ENCODE results near the gene PGK1.

PGK1 gene

DNA sequence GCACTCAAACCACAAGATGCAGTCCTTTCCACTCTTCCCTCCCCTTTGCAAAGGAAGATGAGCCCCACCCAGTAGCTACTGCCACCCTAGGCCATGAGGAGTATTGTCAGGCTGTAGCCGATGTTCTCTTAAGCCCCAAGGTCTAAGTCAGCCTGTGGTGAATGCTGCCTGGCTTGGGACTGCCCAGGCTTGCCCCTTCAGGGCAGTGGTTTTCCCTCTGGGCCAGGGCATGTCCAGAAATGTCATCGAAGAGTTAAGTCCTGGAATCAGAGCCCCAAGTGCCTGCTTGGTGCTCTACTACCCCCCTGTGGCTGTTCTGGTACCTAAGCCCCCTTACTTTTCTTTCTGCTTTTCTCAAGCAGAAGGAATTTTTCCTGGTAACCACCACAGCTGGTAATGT, 11.8 kb upstream of the PGK1 start:
- Histone ChIP-seq H3K36me3 (ENCODE audit: control insufficient read depth, insufficient read depth, low read length) (no peaks in the 10 kb centered on the region), H3K4me1 (ENCODE audit: control insufficient read depth, insufficient read depth, low read length, poor library complexity, severe bottlenecking) (no peaks in the 10 kb centered on the region), H3K4me3 (ENCODE audit: extremely low read depth, insufficient read depth, low read length, poor library complexity, severe bottlenecking) (no peak overlapping the region), H3K27ac (ENCODE audit: low read depth, low read length, severe bottlenecking) (no peak overlapping the region), H3K9me3 (ENCODE audit: control insufficient read depth, low read length) (no peaks in the 10 kb centered on the region)
- WGBS, 2 experiments (ENCODE audit: insufficient coverage in 2 of 2): 0% methylated on average over 1 of the region's 2 CpGs; no CpG with 5 or more reads in 1 of the 2 experiments

DNA sequence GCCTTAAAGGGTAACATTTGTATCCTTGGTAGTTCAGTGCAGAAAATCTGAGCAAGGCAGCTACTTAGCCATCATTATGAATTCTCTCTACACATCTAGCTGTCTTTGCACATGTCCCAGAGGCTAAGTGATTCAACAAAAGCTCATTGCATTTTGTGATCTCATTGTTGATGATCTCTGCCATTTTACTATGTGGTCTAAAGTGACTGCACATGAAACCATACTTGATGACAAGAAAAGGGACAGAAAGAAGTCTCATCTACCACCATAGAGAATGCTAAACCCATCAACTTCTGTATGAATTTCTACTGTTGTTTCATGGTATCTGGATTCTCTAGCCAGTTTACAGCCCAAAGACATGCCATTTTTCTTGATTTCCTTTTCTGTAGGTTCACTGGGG, 5.9 kb upstream of the PGK1 start:
- Histone ChIP-seq H3K9me3 (ENCODE audit: control insufficient read depth, low read length) (no peaks in the 10 kb centered on the region), H3K27ac (ENCODE audit: low read depth, low read length, severe bottlenecking) (no peak overlapping the region), H3K4me1 (ENCODE audit: control insufficient read depth, insufficient read depth, low read length, poor library complexity, severe bottlenecking) (no peaks in the 10 kb centered on the region), H3K4me3 (ENCODE audit: extremely low read depth, insufficient read depth, low read length, poor library complexity, severe bottlenecking) (no peak overlapping the region), H3K36me3 (ENCODE audit: control insufficient read depth, insufficient read depth, low read length) (no peaks in the 10 kb centered on the region)

DNA sequence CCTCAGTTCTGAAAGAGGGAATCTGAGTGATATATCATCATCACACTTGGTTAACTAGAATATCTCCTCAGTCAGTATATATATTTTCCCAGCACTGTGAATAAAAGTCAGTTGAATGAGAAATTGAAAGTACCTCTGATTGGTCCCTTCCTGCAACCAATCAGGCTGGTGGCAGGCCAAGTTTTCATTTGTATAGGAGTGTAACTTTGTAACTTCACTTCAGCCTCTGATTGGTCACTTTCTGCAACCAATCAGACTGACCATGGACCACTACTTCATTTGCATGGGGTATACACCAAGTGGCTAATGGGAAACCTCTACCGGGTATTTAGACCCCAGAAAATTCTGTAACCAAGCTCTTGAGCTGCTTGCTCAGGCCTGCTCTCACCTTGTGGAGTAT, 2.0 kb upstream of the PGK1 start:
- whole genome bisulfite sequencing, 2 experiments (ENCODE audit: insufficient coverage in 2 of 2): no CpG with 5 or more reads among the region's 1 CpG
- H3K4me1 ChIP-seq (ENCODE audit: control insufficient read depth, insufficient read depth, low read length, poor library complexity, severe bottlenecking): no peaks in the 10 kb centered on the region
- H3K9me3 ChIP-seq (ENCODE audit: control insufficient read depth, low read length): no peaks in the 10 kb centered on the region
- no peak overlapping the region for H3K27ac ChIP-seq (ENCODE audit: low read depth, low read length, severe bottlenecking)
- peaks cover 18% of the 10 kb centered on the region for H3K36me3 ChIP-seq (ENCODE audit: control insufficient read depth, insufficient read depth, low read length)
- no peak overlapping the region for H3K4me3 ChIP-seq (ENCODE audit: extremely low read depth, insufficient read depth, low read length, poor library complexity, severe bottlenecking)

DNA sequence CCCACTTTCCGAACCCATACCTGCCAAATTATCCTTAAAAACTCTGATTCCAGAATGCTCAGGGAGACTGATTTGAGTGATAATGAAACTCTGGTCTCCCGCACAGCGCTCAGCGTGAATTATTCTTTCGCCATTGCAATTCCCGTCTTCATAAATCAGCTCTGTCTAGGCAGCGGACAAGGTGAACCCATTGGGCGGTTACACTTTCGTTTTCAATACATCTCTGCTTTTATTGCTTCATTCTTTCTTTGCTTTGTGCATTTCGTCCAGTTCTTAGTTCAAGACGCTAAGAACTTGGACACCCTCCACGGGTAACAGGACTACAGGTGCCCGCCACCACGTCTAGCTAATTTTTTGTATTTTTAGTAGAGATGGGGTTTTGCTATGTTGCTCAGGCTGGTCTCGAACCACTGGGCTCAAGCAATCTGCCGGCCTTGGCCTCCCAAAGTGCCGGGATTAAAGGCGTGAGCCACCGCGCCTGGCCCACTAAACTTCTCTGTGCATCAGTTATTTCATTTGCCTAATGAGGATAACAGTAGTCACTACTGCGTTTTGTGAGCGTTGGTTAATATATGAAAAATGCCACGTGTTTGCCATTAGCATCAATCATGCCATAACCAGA, 936 bp upstream of the PGK1 start:
- peak overlapping the region; percentile 25 for H3K4me3 ChIP-seq (ENCODE audit: extremely low read depth, insufficient read depth, low read length, poor library complexity, severe bottlenecking)
- H3K36me3 ChIP-seq (ENCODE audit: control insufficient read depth, insufficient read depth, low read length): peaks cover 18% of the 10 kb centered on the region
- H3K27ac ChIP-seq (ENCODE audit: low read depth, low read length, severe bottlenecking): peak overlapping the region; percentile 92
- no peaks in the 10 kb centered on the region for H3K4me1 ChIP-seq (ENCODE audit: control insufficient read depth, insufficient read depth, low read length, poor library complexity, severe bottlenecking)
- no peaks in the 10 kb centered on the region for H3K9me3 ChIP-seq (ENCODE audit: control insufficient read depth, low read length)
- WGBS, 2 experiments (ENCODE audit: insufficient coverage in 2 of 2): 94 to 99% methylated on average over 10 to 14 of the region's 23 CpGs

DNA sequence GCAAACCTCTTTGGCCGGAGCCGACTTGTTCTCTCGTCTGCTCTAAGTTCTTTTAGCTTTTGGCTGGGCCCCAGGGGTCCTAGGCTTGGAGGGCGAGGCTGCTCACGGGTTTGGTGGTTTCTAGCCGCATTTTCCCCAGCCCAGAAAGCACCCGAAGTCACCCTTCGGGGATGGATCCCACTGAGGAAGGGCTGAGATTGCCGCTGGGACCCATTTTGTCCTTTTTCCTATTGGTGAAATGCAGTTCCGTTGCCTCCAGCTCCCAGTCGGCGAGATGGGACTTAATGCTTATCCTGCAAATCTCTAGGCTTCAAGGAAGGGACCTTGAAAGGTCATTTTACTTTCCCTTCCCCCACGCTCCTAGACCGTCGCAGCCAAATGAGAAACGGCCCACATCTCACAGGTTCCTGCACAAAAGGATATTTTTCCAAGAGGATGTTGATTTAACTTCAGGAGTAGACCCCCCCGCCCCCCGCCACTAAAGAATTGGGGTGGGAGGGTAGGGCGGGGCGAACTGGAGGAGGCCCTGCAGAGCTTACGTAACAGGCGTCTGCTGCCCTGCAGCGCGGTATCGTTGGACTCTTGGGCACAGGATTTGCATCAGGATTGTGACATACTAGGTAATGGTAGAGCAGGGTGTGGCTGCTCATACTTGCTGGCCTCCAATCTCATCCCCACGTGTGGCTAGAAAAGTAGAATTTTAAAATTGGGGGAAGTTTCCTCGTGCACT, 564 bp downstream of the PGK1 start:
- WGBS, 2 experiments (ENCODE audit: insufficient coverage in 2 of 2): 0% methylated on average over 7 to 12 of the region's 27 CpGs
- H3K9me3 ChIP-seq (ENCODE audit: control insufficient read depth, low read length): no peaks in the 10 kb centered on the region
- peaks cover 23% of the 10 kb centered on the region for H3K36me3 ChIP-seq (ENCODE audit: control insufficient read depth, insufficient read depth, low read length)
- H3K4me1 ChIP-seq (ENCODE audit: control insufficient read depth, insufficient read depth, low read length, poor library complexity, severe bottlenecking): no peaks in the 10 kb centered on the region
- peak overlapping the region; percentile 74 for H3K4me3 ChIP-seq (ENCODE audit: extremely low read depth, insufficient read depth, low read length, poor library complexity, severe bottlenecking)
- peak overlapping the region; percentile 92 for H3K27ac ChIP-seq (ENCODE audit: low read depth, low read length, severe bottlenecking)

DNA sequence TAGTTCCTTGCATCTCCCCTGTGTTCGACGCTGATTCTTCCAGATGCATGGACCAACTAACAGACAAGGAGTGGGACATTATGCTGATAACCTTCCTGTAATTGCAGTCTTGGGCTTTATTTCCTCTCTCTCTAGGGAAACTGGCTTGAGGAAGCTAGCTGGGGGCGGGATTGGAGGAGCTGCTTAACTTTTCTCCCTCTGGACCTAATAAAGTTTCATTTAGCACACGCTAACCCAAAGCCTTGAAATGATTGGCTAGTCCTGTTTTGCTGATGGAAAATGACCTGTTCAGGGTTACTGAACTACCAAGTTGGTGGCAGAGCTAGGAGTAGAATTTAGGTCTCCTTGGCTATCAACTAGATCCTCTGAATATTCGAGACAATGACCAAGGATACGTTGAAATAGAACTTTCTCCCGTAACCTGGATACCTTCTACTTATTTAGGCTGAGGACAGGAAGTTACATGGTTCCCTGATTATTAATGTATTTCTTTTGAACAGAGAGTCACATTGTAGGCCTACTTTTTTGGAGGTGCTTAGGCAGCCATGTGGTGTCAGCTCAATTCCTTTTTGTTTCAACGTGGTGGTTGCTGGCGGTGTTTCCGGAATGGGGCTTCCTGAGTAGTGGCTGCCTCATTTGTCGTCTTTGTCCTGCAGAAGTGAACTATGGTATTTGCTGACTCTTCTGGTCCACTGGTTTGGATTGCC, 2.0 kb downstream of the PGK1 start:
- no peaks in the 10 kb centered on the region for H3K4me1 ChIP-seq (ENCODE audit: control insufficient read depth, insufficient read depth, low read length, poor library complexity, severe bottlenecking)
- H3K36me3 ChIP-seq (ENCODE audit: control insufficient read depth, insufficient read depth, low read length): peaks cover 36% of the 10 kb centered on the region
- H3K27ac ChIP-seq (ENCODE audit: low read depth, low read length, severe bottlenecking): no peak overlapping the region
- H3K4me3 ChIP-seq (ENCODE audit: extremely low read depth, insufficient read depth, low read length, poor library complexity, severe bottlenecking): peak overlapping the region; percentile 74
- H3K9me3 ChIP-seq (ENCODE audit: control insufficient read depth, low read length): no peaks in the 10 kb centered on the region
- WGBS, 2 experiments (ENCODE audit: insufficient coverage in 2 of 2): 70% methylated on average over 2 of the region's 11 CpGs; no CpG with 5 or more reads in 1 of the 2 experiments

DNA sequence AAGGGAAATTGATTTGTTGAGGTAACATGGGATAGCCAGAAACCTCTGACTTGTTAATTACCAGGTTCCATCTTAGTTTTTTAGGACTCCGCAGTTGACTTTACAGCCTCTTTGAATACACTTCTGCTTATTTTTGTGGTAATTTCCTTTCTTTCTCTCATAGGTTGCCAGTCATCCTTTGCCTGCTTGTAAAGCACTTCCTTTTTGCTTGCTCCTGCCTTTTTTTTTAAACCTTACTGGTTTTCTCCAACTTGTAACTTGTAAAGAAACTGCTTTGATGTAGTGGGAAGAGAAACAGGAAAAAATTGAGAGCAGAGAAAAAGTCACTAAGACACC, 2.6 kb downstream of the PGK1 start:
- Histone ChIP-seq H3K4me3 (ENCODE audit: extremely low read depth, insufficient read depth, low read length, poor library complexity, severe bottlenecking) (peak overlapping the region; percentile 18), H3K9me3 (ENCODE audit: control insufficient read depth, low read length) (no peaks in the 10 kb centered on the region), H3K36me3 (ENCODE audit: control insufficient read depth, insufficient read depth, low read length) (peaks cover 42% of the 10 kb centered on the region), H3K4me1 (ENCODE audit: control insufficient read depth, insufficient read depth, low read length, poor library complexity, severe bottlenecking) (no peaks in the 10 kb centered on the region), H3K27ac (ENCODE audit: low read depth, low read length, severe bottlenecking) (no peak overlapping the region)
- WGBS, 2 experiments (ENCODE audit: insufficient coverage in 2 of 2): no CpG with 5 or more reads among the region's 1 CpG

DNA sequence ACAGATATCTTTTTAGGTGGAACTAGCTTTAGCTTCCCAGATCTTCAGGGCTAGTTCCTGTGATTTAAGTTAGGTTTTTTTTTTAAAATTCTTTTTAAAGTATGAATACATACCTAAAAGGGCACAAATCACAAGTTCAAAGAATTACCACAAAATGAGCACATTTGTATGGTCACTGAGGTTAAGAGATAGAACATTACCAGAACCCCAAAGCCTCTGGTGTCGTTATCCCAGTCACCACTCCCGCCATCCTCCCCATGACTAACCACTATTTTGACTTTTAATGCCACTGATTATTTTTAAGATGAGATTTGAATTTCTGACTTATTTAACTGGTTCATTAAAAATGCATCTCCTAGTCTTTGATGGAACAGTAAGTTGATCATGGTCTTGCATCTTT, 5.4 kb downstream of the PGK1 start:
- Histone ChIP-seq H3K4me3 (ENCODE audit: extremely low read depth, insufficient read depth, low read length, poor library complexity, severe bottlenecking) (no peak overlapping the region), H3K4me1 (ENCODE audit: control insufficient read depth, insufficient read depth, low read length, poor library complexity, severe bottlenecking) (no peaks in the 10 kb centered on the region), H3K27ac (ENCODE audit: low read depth, low read length, severe bottlenecking) (no peak overlapping the region), H3K9me3 (ENCODE audit: control insufficient read depth, low read length) (no peaks in the 10 kb centered on the region), H3K36me3 (ENCODE audit: control insufficient read depth, insufficient read depth, low read length) (peaks cover 62% of the 10 kb centered on the region)
- WGBS, 2 experiments (ENCODE audit: insufficient coverage in 2 of 2): no CpG with 5 or more reads among the region's 2 CpGs

DNA sequence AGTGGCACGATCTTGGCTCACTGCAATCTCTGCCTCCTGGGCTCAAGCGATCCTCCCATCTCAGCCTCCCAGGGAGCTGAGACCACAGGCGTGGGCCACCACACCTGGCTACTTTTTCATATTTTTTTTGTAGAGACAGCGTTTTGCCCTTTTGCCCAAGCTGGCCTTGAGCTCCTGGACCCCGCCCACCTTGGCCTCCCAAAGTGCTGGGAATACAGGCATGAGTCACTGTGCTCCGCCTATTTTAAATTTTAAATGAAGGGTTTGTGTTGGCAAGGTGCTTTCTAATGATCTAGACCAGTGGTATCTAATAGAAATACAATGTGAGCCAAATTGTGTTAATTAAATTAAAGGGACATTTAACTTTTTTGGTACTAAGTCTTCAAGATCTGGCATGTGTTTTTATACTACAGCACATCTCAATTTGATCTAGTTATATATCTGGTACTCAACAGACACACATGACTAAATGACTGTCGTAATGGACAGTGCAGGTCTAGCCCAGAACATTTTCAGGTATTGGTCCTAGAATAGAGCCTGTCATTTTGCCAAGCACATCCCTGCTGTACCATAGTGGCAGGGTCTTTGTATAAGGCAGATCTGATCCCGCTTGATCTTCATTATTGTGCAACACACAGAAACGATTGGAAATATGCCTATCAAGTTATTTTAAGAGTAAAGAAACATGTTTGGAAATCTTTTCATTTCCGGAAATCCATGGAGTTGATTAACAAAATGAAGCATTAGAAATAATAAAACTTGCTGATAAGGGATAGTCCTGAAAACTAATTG, 7.3 kb downstream of the PGK1 start:
- Histone ChIP-seq H3K36me3 (ENCODE audit: control insufficient read depth, insufficient read depth, low read length) (peaks cover 68% of the 10 kb centered on the region), H3K4me1 (ENCODE audit: control insufficient read depth, insufficient read depth, low read length, poor library complexity, severe bottlenecking) (no peaks in the 10 kb centered on the region), H3K9me3 (ENCODE audit: control insufficient read depth, low read length) (no peaks in the 10 kb centered on the region), H3K4me3 (ENCODE audit: extremely low read depth, insufficient read depth, low read length, poor library complexity, severe bottlenecking) (no peak overlapping the region), H3K27ac (ENCODE audit: low read depth, low read length, severe bottlenecking) (no peak overlapping the region)
- WGBS, 2 experiments (ENCODE audit: insufficient coverage in 2 of 2): 87 to 100% methylated on average over 2 to 3 of the region's 10 CpGs

DNA sequence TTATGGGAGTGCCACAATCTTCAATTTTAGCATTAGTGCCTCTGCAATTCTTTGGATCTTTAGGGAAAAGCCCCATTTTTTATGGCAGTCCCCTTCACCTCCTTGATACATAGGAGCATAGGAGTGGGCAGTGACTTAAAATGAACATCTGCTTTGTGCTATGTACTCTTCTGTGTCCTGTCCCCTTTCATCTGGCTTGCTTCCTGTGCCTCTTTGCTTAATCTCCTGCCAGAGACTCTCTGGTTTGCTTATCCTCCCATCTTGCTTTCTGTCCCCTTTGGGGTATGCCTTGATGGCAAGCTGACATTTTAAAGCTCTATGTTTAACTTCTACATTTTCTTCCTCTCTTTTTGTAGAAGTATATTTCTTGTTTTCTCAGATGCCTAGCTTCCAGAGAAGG, 12.3 kb downstream of the PGK1 start:
- Histone ChIP-seq H3K27ac (ENCODE audit: low read depth, low read length, severe bottlenecking) (no peak overlapping the region), H3K4me1 (ENCODE audit: control insufficient read depth, insufficient read depth, low read length, poor library complexity, severe bottlenecking) (no peaks in the 10 kb centered on the region), H3K36me3 (ENCODE audit: control insufficient read depth, insufficient read depth, low read length) (peaks cover 77% of the 10 kb centered on the region), H3K4me3 (ENCODE audit: extremely low read depth, insufficient read depth, low read length, poor library complexity, severe bottlenecking) (no peak overlapping the region), H3K9me3 (ENCODE audit: control insufficient read depth, low read length) (no peaks in the 10 kb centered on the region)
